LoVo (cell line): ENCODE results near the gene GNG14.
"Not testable (repeated sequence)": the region's sequence is repeated elsewhere in the genome, so short reads cannot be mapped to it uniquely, and the experiment has no call there.

Experiments
- DNase-seq: peaks from one replicate; pipeline ENCODE4 v3.0.0-alpha.2; 2016; ENCODE audit warnings: low spot score

Gene GNG14

DNA sequence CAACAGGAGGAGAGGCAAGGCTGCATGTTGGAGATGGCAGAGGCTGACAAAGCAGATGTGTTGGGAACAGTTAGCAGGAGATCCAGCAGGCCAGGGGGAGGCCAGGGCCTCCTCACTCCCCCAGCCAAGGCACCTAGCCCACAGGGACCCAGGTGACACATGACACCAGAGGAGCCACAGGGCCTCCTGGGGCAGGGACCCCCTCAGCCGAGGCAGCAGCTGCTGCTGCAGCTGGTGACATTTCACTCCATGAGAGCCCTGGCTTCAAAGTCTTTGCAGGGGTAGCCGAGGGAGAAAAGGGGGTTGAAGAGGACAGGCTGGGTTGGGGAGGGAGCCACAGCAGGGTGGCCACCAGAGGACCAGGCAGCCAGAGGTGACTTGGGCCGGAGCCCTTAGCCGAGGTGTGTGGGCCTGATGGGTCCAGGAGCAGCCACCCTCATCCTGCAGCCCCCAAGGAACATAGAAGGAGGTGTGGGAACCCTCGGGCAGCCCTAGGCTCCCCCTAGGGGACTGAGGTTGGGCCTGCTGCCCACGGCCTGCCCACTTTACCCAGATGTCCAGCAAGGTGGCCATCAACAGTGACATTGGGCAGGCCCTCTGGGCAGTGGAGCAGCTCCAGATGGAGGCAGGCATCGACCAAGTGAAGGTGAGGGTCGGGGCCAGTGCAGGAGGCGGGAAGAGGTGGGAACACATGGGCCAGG, at the start of gene GNG14:
Gene GNG14 (plus strand): TSS at position 503 of the 701 bp plus-strand sequence. CDS start 51 bp downstream, at position 554.
- DNase-seq = no peak

DNA sequence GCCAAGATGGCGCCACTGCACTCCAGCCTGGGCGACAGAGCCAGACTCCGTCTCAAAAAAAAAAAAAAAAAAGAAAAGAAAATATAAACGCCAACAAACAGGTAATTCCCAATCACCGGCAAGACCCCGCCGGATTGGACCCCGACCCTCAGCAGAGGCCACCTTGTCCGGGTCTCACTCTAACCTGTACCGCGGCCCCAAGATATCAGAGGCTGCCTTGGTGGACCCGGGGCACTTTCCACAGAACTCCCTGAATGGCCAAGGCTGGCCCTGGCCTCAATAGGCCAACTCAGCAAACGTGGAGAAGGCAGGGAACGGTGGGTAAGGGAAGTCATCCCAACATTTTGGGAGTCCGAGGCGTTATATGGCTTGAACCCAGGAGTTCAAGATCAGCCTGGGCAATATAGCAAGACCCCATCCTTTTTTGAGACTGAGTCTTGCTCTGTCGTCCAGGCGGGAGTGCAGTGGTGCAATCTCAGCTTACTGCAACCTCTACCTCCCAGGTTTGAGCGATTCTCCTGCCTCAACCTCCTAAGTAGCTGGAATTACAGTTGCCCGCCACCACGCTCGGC, 49.1 kb upstream of the GNG14 start:
- DNase-seq = no peak

DNA sequence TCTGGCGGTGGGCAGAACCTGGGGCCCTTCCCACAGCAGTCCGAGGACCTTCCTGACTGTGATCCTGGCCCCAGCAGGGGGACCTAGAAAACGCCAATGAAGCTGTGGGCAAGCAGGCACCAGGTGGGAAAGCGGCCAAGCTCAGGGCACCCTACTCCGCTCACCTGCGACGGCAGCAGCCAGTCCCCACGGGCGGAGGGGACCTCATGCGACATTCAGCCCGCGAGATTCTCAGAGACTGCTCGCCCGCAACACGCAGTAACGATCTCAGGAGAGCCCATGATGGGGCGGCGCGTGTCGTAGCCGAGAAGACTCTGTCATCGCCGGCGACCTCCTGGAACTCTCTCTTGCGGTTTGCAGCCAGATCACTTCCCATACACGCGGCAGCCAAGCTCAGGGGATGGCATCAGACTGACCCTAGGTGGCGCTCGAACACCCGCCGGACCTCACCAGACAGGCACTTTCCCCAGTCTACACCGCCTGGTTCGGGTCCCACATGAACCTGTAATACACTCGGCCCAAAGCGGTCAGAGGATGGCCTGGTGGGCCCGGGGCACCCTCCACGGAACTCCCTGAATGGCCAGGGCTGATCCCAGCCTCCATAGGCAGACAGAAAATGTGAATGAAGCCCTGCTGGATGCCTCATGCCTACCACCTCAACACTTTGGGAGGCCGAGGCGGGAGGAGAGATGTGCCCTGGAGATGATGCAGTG, 47.7 kb upstream of the GNG14 start:
- peak; percentile 74 for DNase-seq

DNA sequence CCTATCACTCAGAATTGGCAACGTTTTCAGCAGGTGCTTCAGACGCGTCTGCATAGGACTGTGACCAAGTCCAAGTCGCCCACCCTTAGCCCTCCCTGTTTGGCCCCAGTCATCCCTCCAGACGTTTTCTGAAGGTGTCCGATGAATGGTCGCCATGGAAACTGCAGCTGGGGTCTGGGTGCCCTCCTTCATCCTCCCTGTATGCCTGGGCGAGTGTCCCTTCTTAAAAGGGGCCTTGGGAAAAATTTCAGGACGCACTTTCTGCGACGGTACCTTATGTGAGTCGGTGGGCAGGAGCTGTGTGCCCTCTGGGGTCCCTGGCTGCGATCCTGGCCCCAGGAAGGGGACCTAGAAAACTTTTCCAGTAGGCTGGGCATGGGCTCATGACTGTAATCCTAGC, 46.3 kb upstream of the GNG14 start:
- no peak for DNase-seq

DNA sequence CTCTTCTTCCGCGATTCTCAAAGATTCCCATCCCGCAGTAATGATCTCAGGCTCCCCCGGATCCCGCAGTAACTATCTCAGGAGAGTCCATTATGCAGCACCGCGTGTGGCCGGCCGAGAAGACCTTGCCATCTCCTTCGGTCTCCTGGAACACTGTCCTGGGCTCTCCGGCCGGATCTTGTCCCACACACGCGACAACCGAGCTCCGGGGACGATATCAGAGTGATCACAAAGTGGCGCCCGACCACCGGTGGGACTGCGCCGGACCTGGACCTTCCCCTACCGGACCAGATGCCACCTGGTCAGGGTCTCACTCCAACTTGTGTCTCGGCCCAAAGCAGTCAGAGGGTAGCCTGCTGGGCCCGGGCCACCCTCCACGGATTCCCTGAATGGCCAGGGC, 45.3 kb upstream of the GNG14 start:
- DNase-seq = no peak

DNA sequence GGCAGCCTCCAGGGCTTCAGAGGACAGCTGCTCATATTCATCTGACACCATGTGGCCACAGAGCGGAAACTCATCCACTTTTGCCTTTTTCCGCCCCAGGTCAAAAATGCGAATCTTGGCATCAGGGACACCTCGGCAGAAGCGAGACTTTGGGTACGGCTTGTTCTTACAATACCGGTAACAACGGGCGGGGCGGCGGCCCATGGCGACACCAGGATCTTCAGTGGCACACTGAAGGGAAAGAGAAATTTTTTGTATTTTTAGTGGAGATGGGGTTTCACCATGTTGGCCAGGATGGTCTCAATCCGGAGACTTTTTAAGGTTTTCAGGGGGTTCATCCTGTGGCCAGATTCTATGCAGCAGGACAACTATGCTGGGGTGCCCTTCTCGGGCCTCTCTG, 44.1 kb upstream of the GNG14 start:
- DNase-seq = not testable (repeated sequence)

DNA sequence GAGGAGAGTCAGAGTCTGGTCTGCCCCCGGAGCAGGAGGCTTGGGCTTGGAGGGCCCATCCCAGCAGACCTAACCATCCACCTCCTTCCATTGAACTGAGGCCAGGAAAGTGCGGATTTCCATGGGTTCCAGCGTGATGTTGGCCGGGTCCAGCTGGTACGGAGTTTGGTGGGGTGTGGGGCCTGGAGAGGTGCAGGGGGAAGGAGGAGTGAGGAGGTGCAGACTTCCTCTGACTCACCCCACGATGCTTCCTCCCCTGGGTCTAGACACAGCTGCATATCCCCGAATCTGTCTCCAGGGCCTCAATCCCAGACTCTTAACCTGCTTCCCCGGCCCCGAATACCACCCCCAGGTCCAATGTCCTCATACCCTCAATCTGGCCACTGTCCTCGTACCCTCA, 41.2 kb upstream of the GNG14 start:
- DNase-seq = no peak

DNA sequence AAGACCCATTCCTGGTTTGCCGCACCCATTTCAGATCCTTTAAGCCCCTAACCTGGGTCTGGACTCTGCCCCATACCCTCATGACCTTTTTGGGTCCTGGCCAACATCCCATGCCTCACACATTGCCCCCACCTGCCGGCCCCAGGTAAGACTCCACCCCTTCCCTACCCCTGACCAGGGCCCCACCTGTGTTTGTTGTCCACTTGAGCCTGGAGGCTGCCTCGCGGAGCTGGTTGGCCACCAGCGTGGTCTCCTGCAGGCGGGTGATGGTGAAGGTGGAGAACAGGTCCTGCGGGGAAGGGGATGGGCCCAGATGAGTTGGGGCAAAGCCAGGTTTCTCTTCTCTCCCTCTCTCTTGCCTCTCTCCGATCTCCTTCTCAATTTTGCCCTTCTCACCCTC, 40.8 kb upstream of the GNG14 start:
- DNase-seq = no peak

DNA sequence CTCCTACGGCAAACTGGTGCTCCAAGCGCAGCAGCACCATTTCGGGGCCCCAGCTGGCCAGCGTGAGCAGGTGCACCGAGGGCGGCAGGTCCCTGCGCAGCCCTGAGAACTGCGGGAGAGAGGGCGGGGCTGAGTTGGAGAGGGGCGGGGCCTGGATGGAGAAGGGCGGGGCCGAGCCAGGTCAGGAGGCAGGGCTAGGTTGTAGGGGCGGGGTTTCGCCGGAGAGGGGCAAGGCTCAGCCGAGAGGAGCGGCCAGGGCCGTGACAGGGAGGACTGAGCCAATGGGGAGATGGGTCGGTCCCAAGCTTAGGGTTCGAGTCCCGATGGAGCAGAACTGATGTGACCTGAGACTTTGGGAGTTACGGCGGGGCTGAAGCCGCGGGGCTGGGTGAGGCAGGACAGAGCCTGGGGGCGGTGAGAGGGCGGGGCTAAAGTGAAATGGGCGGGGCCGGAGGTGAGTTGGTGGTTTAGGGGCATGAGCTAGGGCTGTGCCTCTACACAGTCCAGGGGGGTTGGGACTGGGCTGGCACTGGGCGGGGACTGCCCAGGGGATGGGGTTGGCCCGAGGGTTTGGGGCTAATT, 40.2 kb upstream of the GNG14 start:
- DNase-seq = peak; percentile 53

DNA sequence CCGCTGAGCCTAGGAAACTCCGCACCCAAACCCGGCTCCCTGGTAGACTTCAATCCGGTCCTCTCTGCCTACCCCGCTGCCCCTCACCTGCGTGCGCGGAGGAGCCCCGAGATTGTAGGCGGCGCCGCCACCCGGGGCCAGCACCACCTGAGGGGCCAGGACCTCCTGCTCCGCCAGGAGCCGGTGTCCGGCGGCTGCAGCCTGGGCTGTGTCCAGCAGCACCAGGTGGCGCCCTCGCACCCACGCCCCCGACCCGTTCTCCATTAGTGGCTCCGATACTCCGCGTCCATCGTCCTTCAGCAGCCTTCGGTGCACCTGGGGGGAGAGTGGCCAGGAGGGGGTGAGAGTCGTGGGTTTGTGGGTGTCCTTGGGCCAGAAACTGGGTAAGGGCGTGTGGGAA, 39.7 kb upstream of the GNG14 start:
- no peak for DNase-seq

DNA sequence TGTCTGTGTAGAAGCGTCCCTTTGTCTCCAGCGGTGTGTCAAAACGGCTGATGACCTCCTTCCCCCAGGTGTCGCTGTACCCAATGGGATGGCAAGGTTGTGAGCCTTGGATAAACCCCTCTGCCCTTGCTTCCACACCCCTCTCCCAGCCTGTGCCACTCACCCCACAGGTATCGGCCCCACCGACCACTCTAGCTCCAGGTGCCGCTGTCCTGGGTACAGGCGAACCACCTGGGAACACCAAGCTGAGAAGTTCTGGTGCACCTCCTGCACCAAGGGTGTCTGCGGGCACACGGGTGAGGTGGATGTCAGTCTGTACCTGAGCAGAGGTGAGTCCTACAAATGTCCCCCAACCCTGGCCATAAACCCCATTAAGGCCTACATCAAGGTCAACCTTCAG, 37.9 kb upstream of the GNG14 start:
- no peak for DNase-seq

DNA sequence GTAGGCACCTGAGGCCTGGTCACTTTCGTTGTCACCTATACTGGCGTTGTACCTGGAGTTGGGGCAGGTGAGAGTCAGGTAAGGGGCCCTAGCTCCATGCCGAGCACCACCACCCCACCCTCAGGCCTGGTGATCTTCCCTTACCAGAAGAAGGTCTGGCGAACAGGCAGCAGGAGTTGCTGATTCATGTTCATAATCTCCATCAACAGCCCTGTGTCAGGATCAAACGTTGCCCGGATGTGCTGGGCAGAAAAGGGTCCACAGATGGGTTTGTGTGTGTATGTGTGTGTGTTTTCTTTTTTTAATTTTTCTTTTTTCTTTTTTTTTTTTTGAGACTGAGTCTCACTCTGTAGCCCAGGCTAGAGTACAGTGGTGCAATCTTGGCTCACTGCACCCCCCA, 35.6 kb upstream of the GNG14 start:
- DNase-seq = no peak

DNA sequence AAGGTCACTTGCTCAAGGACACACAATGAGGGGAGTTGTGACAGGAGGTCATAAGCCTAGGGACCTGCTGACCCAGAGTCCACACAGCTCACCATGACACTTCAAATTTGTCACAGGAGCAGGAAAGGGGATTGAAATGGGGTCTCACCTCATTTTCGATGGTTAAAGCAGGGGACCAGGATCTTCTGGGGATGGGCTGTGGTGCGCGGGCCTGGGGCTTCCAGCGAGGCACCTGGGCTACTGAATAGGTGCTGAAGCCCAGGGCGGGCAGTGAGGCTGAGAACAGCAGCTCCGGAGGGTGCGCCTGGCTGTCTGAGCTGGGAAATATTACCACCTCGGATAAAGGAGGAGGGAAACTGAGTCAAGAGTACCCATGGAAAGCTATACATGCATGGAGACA, 32.3 kb upstream of the GNG14 start:
- DNase-seq = no peak

DNA sequence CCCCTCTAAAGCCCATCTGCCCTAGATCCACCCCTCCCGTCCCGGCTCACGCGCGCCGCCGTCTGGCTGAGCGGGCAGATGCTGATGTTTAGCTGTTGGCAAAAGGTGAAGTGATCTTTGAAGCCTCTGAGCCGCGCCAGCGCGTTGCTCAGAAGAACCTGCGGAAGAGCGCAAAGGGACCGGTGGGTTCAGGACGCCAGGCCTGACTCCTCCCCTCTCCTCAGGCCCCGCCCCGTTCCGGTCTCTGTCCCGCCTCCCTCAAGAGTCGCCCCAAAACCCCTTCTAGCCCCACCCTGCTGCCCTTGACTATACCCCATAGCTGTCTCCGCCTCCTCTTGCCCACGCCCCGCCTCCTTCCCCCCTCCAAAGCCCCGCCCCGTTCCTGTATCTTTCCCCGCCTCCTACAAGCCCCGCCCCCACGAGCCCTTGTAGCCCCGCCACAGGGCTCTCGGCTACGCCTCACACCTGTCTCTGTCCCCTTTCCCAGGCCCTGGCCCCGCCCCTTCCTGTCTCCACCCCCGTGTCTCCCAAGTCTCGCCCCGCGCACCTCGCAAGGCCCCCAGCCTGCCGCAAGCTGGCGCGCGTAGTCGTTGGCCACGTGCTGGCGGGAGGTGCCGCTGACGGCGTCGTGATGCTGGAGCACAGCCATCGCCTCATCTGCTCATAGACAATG, 30.8 kb upstream of the GNG14 start:
- DNase-seq = no peak

DNA sequence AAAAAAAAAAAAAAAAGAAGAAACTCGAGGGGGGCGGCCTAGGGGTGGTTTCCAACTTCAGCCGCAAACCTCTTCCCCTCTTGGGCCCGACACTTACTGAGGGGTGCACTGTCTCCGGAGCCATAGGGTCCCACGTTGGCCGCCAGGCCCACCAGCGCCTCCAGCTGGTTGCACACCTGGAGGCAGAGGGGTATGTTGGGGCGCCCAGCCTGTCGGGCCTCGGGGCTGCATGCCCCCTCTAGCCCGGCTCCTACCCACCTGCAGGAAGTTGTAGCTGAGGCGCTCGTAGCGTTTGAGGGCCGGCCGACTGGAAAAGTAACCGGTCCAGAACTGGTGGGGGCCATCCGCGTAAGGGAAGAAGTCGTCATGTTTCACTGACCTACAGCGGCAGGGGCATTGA, 29.8 kb upstream of the GNG14 start:
- no peak for DNase-seq

DNA sequence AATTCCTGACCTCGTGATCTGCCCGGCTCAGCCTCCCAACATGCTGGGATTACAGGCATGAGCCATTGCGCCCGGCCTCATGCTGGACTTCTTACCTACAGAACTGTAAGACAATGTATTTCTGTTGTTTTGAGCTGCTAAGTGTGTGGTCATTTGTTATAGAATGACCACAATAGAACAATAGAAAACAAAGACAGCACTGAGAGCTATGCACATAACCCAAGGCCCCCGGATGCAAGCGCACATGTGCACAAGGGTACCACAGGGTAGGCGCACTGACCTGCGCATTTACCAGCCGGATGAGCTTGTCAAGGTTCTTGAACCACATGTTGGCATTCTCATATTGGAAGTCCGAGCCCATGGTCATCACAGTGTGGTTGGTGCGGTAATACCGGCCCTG, 26.8 kb upstream of the GNG14 start:
- no peak for DNase-seq

DNA sequence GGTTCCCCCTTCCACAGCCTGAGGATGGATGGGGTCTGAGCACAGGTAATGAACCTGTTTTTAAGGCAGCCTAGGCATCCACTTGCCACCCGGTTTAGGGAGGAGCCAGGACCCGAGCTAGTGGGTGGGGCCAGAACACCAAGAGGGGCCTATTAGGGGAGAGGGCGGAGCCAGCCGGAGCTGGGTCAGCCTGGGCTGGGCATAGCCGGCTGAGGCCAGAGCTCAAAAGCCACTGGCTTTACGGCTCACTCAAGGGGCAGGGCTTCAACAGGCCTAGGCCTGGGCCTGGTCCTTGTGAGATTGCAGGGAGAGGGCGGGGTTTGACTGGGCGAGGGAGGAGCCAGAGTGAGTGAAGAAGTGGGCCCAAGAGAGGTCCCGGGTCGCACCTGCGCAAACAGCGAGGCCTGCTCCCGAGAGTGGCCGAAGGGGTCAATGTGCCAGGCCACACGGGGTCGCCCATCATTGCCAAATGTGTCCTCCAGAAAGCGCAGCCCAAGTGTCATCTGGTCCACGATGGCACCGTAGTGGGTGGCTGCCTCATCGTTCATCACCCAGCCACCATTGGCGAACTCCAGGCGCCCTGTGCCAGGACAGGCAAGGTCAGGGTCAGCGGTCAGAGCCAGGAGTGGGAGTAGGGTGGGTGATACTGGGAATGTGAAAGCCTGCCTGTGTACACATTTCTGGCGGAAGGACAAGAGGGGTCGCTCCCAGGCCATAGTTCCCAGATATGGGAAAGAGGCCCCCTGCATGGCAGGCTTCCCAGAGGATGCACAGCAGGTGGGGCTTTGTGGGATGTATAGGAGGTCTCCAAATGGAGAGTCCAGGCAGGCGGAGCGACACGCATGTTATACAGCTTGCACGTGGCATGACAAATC, 23.2 kb upstream of the GNG14 start:
- DNase-seq = no peak

DNA sequence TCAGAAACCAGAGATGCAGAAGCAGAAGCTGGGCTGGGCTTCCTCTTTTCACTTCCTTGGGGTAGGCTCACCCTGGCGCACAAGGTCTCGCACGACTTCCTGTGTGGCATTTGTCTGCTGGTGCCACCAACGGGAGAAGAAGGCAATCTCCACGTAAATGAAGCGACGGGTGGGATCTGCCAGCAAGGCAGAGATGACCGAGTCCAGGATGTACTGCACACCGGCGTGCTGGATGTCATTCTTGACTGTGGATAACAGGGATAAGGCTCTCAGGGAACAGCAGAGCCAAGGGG, 22.6 kb upstream of the GNG14 start:
- DNase-seq = no peak

DNA sequence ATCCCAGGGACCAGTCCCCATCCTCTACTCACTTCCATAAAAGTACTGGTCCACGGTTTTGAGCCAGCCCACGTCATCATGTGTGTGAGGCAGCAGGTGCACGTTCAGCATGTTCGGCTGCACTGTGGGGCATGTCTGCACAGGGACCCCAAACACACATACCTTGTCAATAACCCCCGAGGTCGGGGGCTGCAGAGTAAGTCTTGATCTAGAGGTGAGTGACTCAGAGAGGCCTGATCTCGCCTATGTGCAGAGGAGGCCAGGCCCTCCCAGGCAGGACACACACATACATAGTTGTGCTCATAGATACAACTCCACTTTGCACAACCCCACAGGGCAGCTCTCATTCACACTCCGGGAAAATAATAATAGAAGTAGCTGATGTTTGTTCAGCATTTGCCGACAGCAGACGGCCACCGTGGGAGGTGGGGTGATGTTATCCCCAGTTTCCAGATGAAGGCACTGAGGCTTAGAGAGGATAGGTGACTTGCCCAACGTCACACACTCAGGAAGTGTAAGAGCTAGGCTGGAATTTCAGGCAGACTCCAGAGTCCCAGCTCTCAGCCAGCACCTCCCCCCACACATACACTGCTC, 22.0 kb upstream of the GNG14 start:
- DNase-seq = no peak

DNA sequence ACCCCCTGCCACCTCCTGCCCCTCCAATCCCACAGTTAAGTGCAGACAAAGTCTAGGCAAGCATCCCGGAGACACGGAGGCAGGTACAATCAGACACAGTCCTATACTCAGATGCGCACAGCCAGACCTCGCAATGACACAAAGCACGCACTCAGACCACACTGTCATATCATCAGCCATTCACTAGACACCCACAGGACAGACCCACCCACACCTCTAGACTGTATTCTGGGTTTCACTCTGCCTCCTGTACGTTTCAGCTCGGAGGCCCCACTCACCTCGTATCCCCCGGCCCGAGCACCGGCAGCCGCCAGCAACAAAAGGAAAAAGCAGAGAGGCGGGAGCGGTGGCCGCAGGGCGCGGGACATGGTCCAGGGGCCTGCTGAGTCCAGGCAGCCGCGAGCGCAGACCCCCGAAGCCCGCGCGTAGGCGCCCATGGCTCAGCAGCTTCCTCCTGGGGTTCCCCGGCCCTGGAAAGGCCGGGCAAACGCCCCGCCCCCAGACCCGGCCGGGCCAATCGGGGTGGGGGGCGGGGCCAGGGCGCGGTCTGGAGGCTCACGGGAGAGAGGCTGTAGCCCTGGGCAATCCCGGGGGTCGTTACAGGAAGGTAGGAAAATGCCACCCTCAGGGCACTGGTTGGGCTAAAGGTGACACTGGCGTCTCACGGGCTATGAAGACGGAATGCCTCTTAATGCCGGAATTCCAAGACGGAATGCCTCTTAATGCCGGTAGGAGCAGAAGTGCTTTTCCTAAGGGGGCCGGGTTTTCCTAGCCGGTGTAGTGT, 21.3 kb upstream of the GNG14 start, which contains the start of the genes MAN2B1 and WDR83:
Gene MAN2B1 (minus strand): TSS at position 478 of the 784 bp plus-strand sequence. CDS start 41 bp downstream, at position 437.
Gene WDR83 (plus strand): TSS at position 543 of the 784 bp plus-strand sequence. CDS start 2,984 bp downstream, outside the sequence.
- peak; percentile 78 for DNase-seq
